Dermis lymphatic vessel endothelial cell (primary cell): ENCODE data around the gene FAM98A. TPM values are rescaled to one million over a fixed set of nuclear protein-coding genes. Genes with fewer than 3 reads are reported as not detected.

Experiments used
- total RNA-seq: library from RNA; depleted of rRNA; stranded (reverse); fragments of >200 nt; gene quantifications from 2 replicates; pipeline ENCODE4 v1.2.1, GENCODE V29; 2014

The FAM98A gene
- 18.5 and 18.6 TPM in 2 replicates for total RNA-seq

GRCh38 chr2:33599175-33599942 lies at the start of gene FAM98A:
TSS of gene FAM98A (minus strand) at chr2:33599299. CDS start at chr2:33599221, 78 bp downstream.

Other genes starting within 250 kb of the FAM98A start
- 234 and 289 TPM in 2 replicates for gene RASGRP3, start 122.7 kb downstream of the FAM98A start, total RNA-seq